Progenitor cell of endocrine pancreas (in vitro differentiated cells): Measurements from ENCODE around the gene ITGB7. TPM values are rescaled to one million over a fixed set of nuclear protein-coding genes. Genes with fewer than 3 reads are reported as not detected.

ENCODE experiments used
- DNase-seq: peaks from one replicate; pipeline ENCODE4 v3.0.0; 2021; ENCODE audit warnings: low spot score; ENCODE audit not compliant: unreplicated experiment
- H3K27ac Mint-ChIP-seq: 2 replicates; pipeline ENCODE4 v1.8.0; 2021; ENCODE audit warnings: mild to moderate bottlenecking, moderate library complexity, mixed read lengths
- H3K27me3 Mint-ChIP-seq: 2 replicates; pipeline ENCODE4 v1.8.0; 2021; ENCODE audit warnings: mixed read lengths
- H3K36me3 Mint-ChIP-seq: 2 replicates; pipeline ENCODE4 v1.8.0; 2022; ENCODE audit warnings: mixed read lengths; ENCODE audit not compliant: insufficient read depth
- H3K4me1 Mint-ChIP-seq: 2 replicates; pipeline ENCODE4 v1.8.0; 2021; ENCODE audit warnings: low read depth, mixed read lengths
- H3K4me3 Mint-ChIP-seq: 2 replicates; pipeline ENCODE4 v1.8.0; 2021; ENCODE audit warnings: low read depth, mild to moderate bottlenecking, moderate library complexity, mixed read lengths
- H3K9me3 Mint-ChIP-seq: 2 replicates; pipeline ENCODE4 v1.8.0; 2021; ENCODE audit warnings: low read depth, mixed read lengths
- CTCF ChIP-seq: fragments of 200-600 bp; sonication (generic); IDR thresholded peaks from one replicate; pipeline ENCODE4 v1.5.0; 2021; ENCODE audit warnings: antibody characterized with exemption, mild to moderate bottlenecking; ENCODE audit not compliant: unreplicated experiment
- total RNA-seq: library from RNA; stranded (reverse); gene quantifications from 2 replicates; pipeline ENCODE4 v1.2.1, GENCODE V29; 2021

ITGB7 gene
- total RNA-seq, 1 donor from 2014 or later, result 0.29 TPM

GRCh38 chr12:53239643-53240258 is 32.7 kb upstream of the ITGB7 start:
- H3K36me3 Mint-ChIP-seq, result no peaks in the 10 kb centered on the region
- DNase-seq, result no peak
- no peak overlapping the region for H3K27ac Mint-ChIP-seq
- no peaks in the 10 kb centered on the region for H3K9me3 Mint-ChIP-seq
- peaks cover 48% of the 10 kb centered on the region for H3K27me3 Mint-ChIP-seq
- H3K4me1 Mint-ChIP-seq, result peaks cover 4% of the 10 kb centered on the region
- no peak for TF ChIP-seq CTCF
- H3K4me3 Mint-ChIP-seq, result no peak overlapping the region

GRCh38 chr12:53236443-53237111 is 29.5 kb upstream of the ITGB7 start:
- Mint-ChIP-seq H3K36me3 (no peaks in the 10 kb centered on the region), H3K27me3 (peaks cover 53% of the 10 kb centered on the region), H3K27ac (no peak overlapping the region), H3K4me3 (no peak overlapping the region), H3K9me3 (no peaks in the 10 kb centered on the region), H3K4me1 (peaks cover 16% of the 10 kb centered on the region)
- TF ChIP-seq CTCF, result no peak
- DNase-seq, result no peak

- peaks cover 14% of the 10 kb centered on the region for H3K4me1 Mint-ChIP-seq
- no peak overlapping the region for H3K4me3 Mint-ChIP-seq
These were observed 28.8 kb upstream of the ITGB7 start for GRCh38 chr12:53235742-53236442.

GRCh38 chr12:53235164-53235563 is 28.1 kb upstream of the ITGB7 start:
- peaks cover 14% of the 10 kb centered on the region for H3K4me1 Mint-ChIP-seq
- H3K27me3 Mint-ChIP-seq, result peaks cover 56% of the 10 kb centered on the region
- no peak overlapping the region for H3K4me3 Mint-ChIP-seq
- no peaks in the 10 kb centered on the region for H3K36me3 Mint-ChIP-seq
- no peak for DNase-seq
- no peak for TF ChIP-seq CTCF
- H3K27ac Mint-ChIP-seq, result no peak overlapping the region
- no peaks in the 10 kb centered on the region for H3K9me3 Mint-ChIP-seq

More at GRCh38 chr12:53235742-53236442, 28.8 kb upstream of the ITGB7 start:
- Mint-ChIP-seq H3K27me3 (peaks cover 55% of the 10 kb centered on the region), H3K27ac (no peak overlapping the region), H3K9me3 (no peaks in the 10 kb centered on the region), H3K36me3 (no peaks in the 10 kb centered on the region)
- DNase-seq, result no peak
- no peak for TF ChIP-seq CTCF

GRCh38 chr12:53234271-53234914 is 27.3 kb upstream of the ITGB7 start:
- Mint-ChIP-seq H3K4me3 (no peak overlapping the region), H3K27me3 (peaks cover 59% of the 10 kb centered on the region), H3K4me1 (peaks cover 17% of the 10 kb centered on the region), H3K36me3 (no peaks in the 10 kb centered on the region), H3K9me3 (no peaks in the 10 kb centered on the region), H3K27ac (no peak overlapping the region)
- no peak for TF ChIP-seq CTCF
- no peak for DNase-seq
